ENCODE data around the gene SLC25A48. TPM values are rescaled to one million over a fixed set of nuclear protein-coding genes. Genes with fewer than 3 reads are reported as not detected.

The SLC25A48 gene
- total and polyA plus RNA-seq, 2 of the 4 experiments (the other 2 are of a cell fraction): not detected

GRCh38 chr5:135832941-135833920, 1.2 kb upstream of the SLC25A48 start:
- Histone ChIP-seq H3K9ac (ENCODE audit: low read depth, low read length) (no peak overlapping the region), H3K9me3 (ENCODE audit: control insufficient read depth, insufficient read depth, low read length) (no peaks in the 10 kb centered on the region), H3K4me2 (ENCODE audit: low read depth, low read length) (no peak overlapping the region), H2AFZ (replicated peaks; ENCODE audit: low read length, poor library complexity) (no peak overlapping the region), H3K27me3 (ENCODE audit: control insufficient read depth, insufficient read depth, low read length) (peaks cover 38% of the 10 kb centered on the region), H4K8ac (ENCODE audit: low read depth in 2 of 2, low read length in 2 of 2) (no peak overlapping the region), H2AK5ac (ENCODE audit: low read depth, low read length) (no peak overlapping the region), H3K18ac (ENCODE audit: low read depth, low read length) (no peak overlapping the region), H3K4me1 (ENCODE audit: control insufficient read depth, insufficient read depth, low read length) (no peaks in the 10 kb centered on the region), H4K91ac (ENCODE audit: insufficient read depth, low read depth, low read length) (no peak overlapping the region), H3K79me1 (ENCODE audit: low read depth in 1 of 2, low read length in 2 of 2) (no peaks in the 10 kb centered on the region), H4K5ac (ENCODE audit: low read depth, low read length) (no peak overlapping the region), H2BK5ac (ENCODE audit: low read depth, low read length, poor library complexity, severe bottlenecking) (no peak overlapping the region), H3K56ac (ENCODE audit: extremely low read depth, insufficient read depth, low read length) (no peak overlapping the region), H3K27ac (ENCODE audit: insufficient read depth, low read length) (no peak overlapping the region), H2AK9ac (replicated peaks; ENCODE audit: low read depth, low read length, poor library complexity) (no peak overlapping the region), H3K4ac (ENCODE audit: low read depth, low read length) (no peak overlapping the region), H3K4me3 (ENCODE audit: insufficient read depth, low read depth, low read length) (no peak overlapping the region), H3K23ac (ENCODE audit: low read depth, low read length) (no peak overlapping the region), H3K36me3 (ENCODE audit: control insufficient read depth, insufficient read depth, low read length) (no peaks in the 10 kb centered on the region), H2BK20ac (ENCODE audit: low read depth, low read length) (no peak overlapping the region), H3K9me1 (ENCODE audit: insufficient read depth, low read length) (peaks cover 2% of the 10 kb centered on the region; the same call in 1 of the 2 replicates), H2BK120ac (ENCODE audit: low read depth, low read length) (no peak overlapping the region), H2BK15ac (ENCODE audit: low read depth, low read length) (no peak overlapping the region), H3K14ac (replicated peaks; ENCODE audit: low read depth, low read length) (no peak overlapping the region), H4K20me1 (ENCODE audit: insufficient read depth, low read length) (no peaks in the 10 kb centered on the region)
- dilution Hi-C loops (cut with HindIII; ENCODE audit: low sequenced_read_pairs, unreplicated experiment): no loop called here
- CTCF ChIA-PET: interaction anchor here (1.6 to 1.7 kb wide), 3 partner anchors 267 to 272 kb away, joined by 3 to 5 read pairs (median 5); no protein-coding TSS in a partner anchor
- WGBS, 2 experiments (ENCODE audit: extremely low coverage in 2 of 2, insufficient read length in 1 of 2): 100% methylated on average over 1 of the region's 14 CpGs; no CpG with 5 or more reads in 1 of the 2 experiments
- TF ChIP-seq FOS (IDR thresholded peaks at IDR 0.05; ENCODE audit: low read depth, low read length) (no peak), RCOR1 (IDR thresholded peaks at IDR 0.05; ENCODE audit: insufficient replicate concordance, low read length) (no peak), CTCF (conservative IDR thresholded peaks at IDR 0.05; ENCODE audit: low read depth, low read length) (no peak), RAD21 (IDR thresholded peaks at IDR 0.05; ENCODE audit: low read length) (no peak), CHD1 (IDR thresholded peaks at IDR 0.05; ENCODE audit: low read depth, low read length) (no peak), CEBPB (IDR thresholded peaks at IDR 0.05; ENCODE audit: low read depth, low read length) (no peak)
- in situ Hi-C loops (cut with MboI; ENCODE audit: low sequenced_read_pairs): loop anchor here (10.0 kb wide), 2 partner anchors 268 to 368 kb away; no protein-coding TSS in a partner anchor
- DNase-seq (no peak), ATAC-seq (ENCODE audit: low read depth) (no peak)
- POLR2A ChIA-PET (ENCODE audit: unreplicated experiment): no interaction called here
- BruUV-seq (replicated peaks): no TSS peak
- intact Hi-C loops (cut with micrococcal nuclease): no loop called here
